Activated CD4-positive, alpha-beta T cell treated with anti-CD3 and anti-CD28 coated beads, Interleukin-2, amount 50 U/mL, for 4 hours (primary cell): ENCODE results near the gene IWS1.

Experiments used
- DNase-seq, 2 experiments: peaks; one replicate each; pipeline ENCODE4 v3.0.0-alpha.2; 2020

IWS1 gene

GRCh38 chr2:127486247-127487058 is 39.8 kb downstream of the IWS1 start:
- no peak for DNase-seq

- no peak for DNase-seq
Observed at GRCh38 chr2:127485694-127486071, 40.6 kb downstream of the IWS1 start.

- DNase-seq, result no peak
Observed at GRCh38 chr2:127485051-127485693, 41.1 kb downstream of the IWS1 start.

GRCh38 chr2:127482031-127482430 is 44.3 kb downstream of the IWS1 start:
- no peak for DNase-seq

GRCh38 chr2:127479866-127480743 is 46.2 kb downstream of the IWS1 start:
- no peak for DNase-seq

GRCh38 chr2:127479219-127479825 is 47.0 kb downstream of the IWS1 start:
- DNase-seq, result no peak

GRCh38 chr2:127475788-127476187 is 50.5 kb downstream of the IWS1 start:
- DNase-seq, result no peak

GRCh38 chr2:127472268-127472667 is 54.0 kb downstream of the IWS1 start:
- no peak for DNase-seq

- DNase-seq, result no peak
Observed at GRCh38 chr2:127471286-127471988, 54.9 kb downstream of the IWS1 start.

- DNase-seq, result no peak
Observed at GRCh38 chr2:127469974-127470373, 56.3 kb downstream of the IWS1 start.

- no peak for DNase-seq
Observed at GRCh38 chr2:127469051-127469450, 57.2 kb downstream of the IWS1 start.

- peak; percentile 2 to 3 for DNase-seq
Observed at GRCh38 chr2:127465258-127465657, 61.0 kb downstream of the IWS1 start.

GRCh38 chr2:127464470-127465257 is 61.6 kb downstream of the IWS1 start:
- DNase-seq, result peak in 1 of 2 experiments; percentile 13

- DNase-seq, result no peak
Observed at GRCh38 chr2:127463155-127463991, 62.9 kb downstream of the IWS1 start.

GRCh38 chr2:127462461-127462860 is 63.8 kb downstream of the IWS1 start:
- DNase-seq, result no peak

- no peak for DNase-seq
Observed at GRCh38 chr2:127456960-127457359, 69.3 kb downstream of the IWS1 start.

- no peak for DNase-seq
Observed at GRCh38 chr2:127455566-127456493, 70.5 kb downstream of the IWS1 start.

GRCh38 chr2:127454595-127455565 is 71.4 kb downstream of the IWS1 start:
- no peak for DNase-seq
